SK-N-SH (cell line): ENCODE data around the gene TRPM2. TPM values are rescaled to one million over a fixed set of nuclear protein-coding genes. Genes with fewer than 3 reads are reported as not detected.

ENCODE experiments used
- CTCF ChIA-PET: fragments of 300-600, 350-600 bp; formaldehyde crosslinking; extraction: SDS; loops from one replicate; lab custom pipeline; 2021; lab: Yijun Ruan, JAX
- POLR2A ChIA-PET: fragments of 350-600 bp; sonication (Branson Sonifier 250); formaldehyde crosslinking; extraction: SDS; loops from one replicate; lab custom pipeline; 2020; ENCODE audit warnings: antibody characterized with exemption, inconsistent platforms; lab: Yijun Ruan, JAX
- DNase-seq: peaks from one replicate; pipeline ENCODE4 v3.0.0; 2012
- H2AFZ ChIP-seq: fragments of 200-600 bp; sonication (generic); 2 replicates; pipeline ENCODE4 v1.8.1; 2016; ENCODE audit warnings: antibody characterized with exemption, mild to moderate bottlenecking, low read depth
- H3F3A ChIP-seq: fragments of 200-600 bp; sonication (generic); replicated peaks from 2 replicates; pipeline ENCODE3; 2016; ENCODE audit warnings: antibody characterized with exemption, mild to moderate bottlenecking; ENCODE audit not compliant: insufficient read depth
- H3K27ac ChIP-seq, 2 experiments: fragments of 200-500 bp in 1 of 2; fragments of 200-600 bp in 1 of 2; sonication (Bioruptor generic) in 1 of 2; sonication (generic), shearing (Covaris generic) in 1 of 2; 2 replicates each; pipeline versions ENCODE4 v1.5.1 to v1.6.1; 2014 to 2016; ENCODE audit warnings: low read depth in 2 of 2, inconsistent platforms in 1 of 2, low read length in 1 of 2, mild to moderate bottlenecking in 1 of 2, mixed read lengths in 1 of 2
- H3K27me3 ChIP-seq: fragments of 200-600 bp; sonication (generic), shearing (Covaris generic); 2 replicates; pipeline ENCODE4 v1.6.1; 2016; ENCODE audit warnings: mixed run types; ENCODE audit not compliant: insufficient read depth
- H3K36me3 ChIP-seq, 2 experiments: fragments of 200-500 bp in 1 of 2; fragments of 200-600 bp in 1 of 2; sonication (Bioruptor generic) in 1 of 2; sonication (generic) in 1 of 2; replicated peaks in 1 of 2; 2 replicates each; pipeline versions ENCODE3 to v1.5.1; 2014 to 2016; ENCODE audit warnings: low read length in 1 of 2, mild to moderate bottlenecking in 1 of 2; ENCODE audit not compliant: insufficient read depth in 2 of 2, control insufficient read depth in 1 of 2
- H3K4me1 ChIP-seq, 2 experiments: fragments of 200-500 bp in 1 of 2; fragments of 200-600 bp in 1 of 2; sonication (Bioruptor generic) in 1 of 2; sonication (generic), shearing (Covaris generic) in 1 of 2; 2 replicates each; pipeline versions ENCODE4 v1.5.1 to v1.6.1; 2014 to 2016; ENCODE audit warnings: low read depth in 1 of 2, low read length in 1 of 2, mixed run types in 1 of 2; ENCODE audit not compliant: insufficient read depth in 2 of 2, control insufficient read depth in 1 of 2
- H3K4me2 ChIP-seq: fragments of 200-600 bp; sonication (generic), shearing (Covaris generic); 2 replicates; pipeline ENCODE4 v1.6.1; 2017; ENCODE audit warnings: mixed run types
- H3K4me3 ChIP-seq, 2 experiments: fragments of 200-500 bp in 1 of 2; fragments of 200-600 bp in 1 of 2; sonication (Bioruptor generic) in 1 of 2; sonication (generic), shearing (Covaris generic) in 1 of 2; 2 replicates each; pipeline versions ENCODE4 v1.5.1 to v1.8.1; 2014 to 2016; ENCODE audit warnings: low read depth in 2 of 2, inconsistent platforms in 1 of 2, low read length in 1 of 2, mild to moderate bottlenecking in 1 of 2, mixed read lengths in 1 of 2, moderate library complexity in 1 of 2
- H3K79me2 ChIP-seq: fragments of 200-600 bp; sonication (generic); 2 replicates; pipeline ENCODE4 v1.8.1; 2017; ENCODE audit warnings: mild to moderate bottlenecking; ENCODE audit not compliant: insufficient read depth
- H3K9ac ChIP-seq: fragments of 200-600 bp; sonication (generic); 2 replicates; pipeline ENCODE4 v1.6.1; 2017; ENCODE audit warnings: mixed run types
- H3K9me2 ChIP-seq: fragments of 200-600 bp; sonication (generic); 2 replicates; pipeline ENCODE4 v1.6.1; 2017; ENCODE audit warnings: mixed run types
- H3K9me3 ChIP-seq: fragments of 200-600 bp; sonication (generic); 2 replicates; pipeline ENCODE4 v1.6.1; 2017; ENCODE audit warnings: mixed run types, mild to moderate bottlenecking, moderate library complexity
- H4K20me1 ChIP-seq: fragments of 200-600 bp; sonication (generic); 2 replicates; pipeline ENCODE4 v1.6.1; 2017; ENCODE audit warnings: mild to moderate bottlenecking, mixed run types; ENCODE audit not compliant: insufficient read depth
- CHD2 ChIP-seq: fragments of 150-350 bp; IDR thresholded peaks from 2 replicates; pipeline ENCODE4 v1.6.1; 2018; ENCODE audit warnings: low read length; ENCODE audit not compliant: partially characterized antibody
- ELF1 ChIP-seq: IDR thresholded peaks from 2 replicates; pipeline ENCODE4 v1.4.0; 2012
- EZH2phosphoT487 ChIP-seq: fragments of 200-600 bp; sonication (generic); IDR thresholded peaks from 2 replicates; pipeline ENCODE4 v1.6.1; 2017; ENCODE audit warnings: low read depth, mixed run types, mild to moderate bottlenecking, antibody characterized with exemption, moderate library complexity, borderline replicate concordance
- GATA2 ChIP-seq: sonication (generic); formaldehyde crosslinking; IDR thresholded peaks from 2 replicates; pipeline ENCODE4 v1.5.0; 2020; ENCODE audit warnings: mild to moderate bottlenecking, missing genetic modification reagents
- IRF3 ChIP-seq: fragments of 150-350 bp; IDR thresholded peaks from 2 replicates; pipeline ENCODE4 v1.6.1; 2016; ENCODE audit warnings: mild to moderate bottlenecking, low read depth, low read length
- MEF2A ChIP-seq: IDR thresholded peaks from 2 replicates; pipeline ENCODE4 v1.4.0; 2012; ENCODE audit warnings: low read depth, borderline replicate concordance
- MXI1 ChIP-seq: IDR thresholded peaks from 2 replicates; pipeline ENCODE4 v1.6.1; 2012; ENCODE audit warnings: mild to moderate bottlenecking, low read depth, low read length, improper control_type of control experiment
- RXRA ChIP-seq: IDR thresholded peaks from 2 replicates; pipeline ENCODE4 v1.4.0; 2012; ENCODE audit warnings: low read depth, mild to moderate bottlenecking, borderline replicate concordance
- SIN3A ChIP-seq: IDR thresholded peaks from 2 replicates; pipeline ENCODE4 v1.6.1; 2012; ENCODE audit warnings: low read depth, mild to moderate bottlenecking, low read length, moderate library complexity, borderline replicate concordance
- WGBS: methylation state at CpG from one replicate; pipeline ENCODE4 v1.1.6; 2017; ENCODE audit warnings: low lambda C conversion rate; 5-methylcytosine and 5-hydroxymethylcytosine counted together
- polyA plus RNA-seq, 3 experiments: library from polyadenylated mRNA; depleted of rRNA; stranded (reverse); fragments of >200 nt; gene quantifications; 2 replicates each; pipeline ENCODE4 v1.2.3, GENCODE V29; 2012
- TF ChIP-seq, protein P1 (sequence below): IDR thresholded peaks from 2 replicates; pipeline ENCODE4 v1.6.1; 2012; ENCODE audit warnings: mild to moderate bottlenecking, low read depth, low read length, moderate library complexity
- TF ChIP-seq, protein P2 (sequence below): IDR thresholded peaks from 2 replicates; pipeline ENCODE4 v1.4.0; 2012; ENCODE audit warnings: low read depth, borderline replicate concordance
- TF ChIP-seq, protein P3 (sequence below): IDR thresholded peaks from 2 replicates; pipeline ENCODE4 v1.4.0; 2012; ENCODE audit warnings: low read depth

Gene TRPM2
- polyA plus RNA-seq, 1 of the 3 experiments (the other 2 are of a cell fraction) = not detected

- Histone ChIP-seq H3K27me3 (no peaks in the 10 kb centered on the region), H3K27ac (no peak overlapping the region), H2AFZ (no peak overlapping the region), H3K36me3 (no peaks in the 10 kb centered on the region), H3K4me3 (no peak overlapping the region), H3K4me1 (no peaks in the 10 kb centered on the region), H3K4me2 (no peak overlapping the region), H4K20me1 (no peaks in the 10 kb centered on the region), H3K9me2 (no peaks in the 10 kb centered on the region), H3K79me2 (no peaks in the 10 kb centered on the region), H3F3A (no peaks in the 10 kb centered on the region), H3K9me3 (no peaks in the 10 kb centered on the region), H3K9ac (no peak overlapping the region)
- ChIA-PET CTCF (no interaction called here), POLR2A (no interaction called here)
- 56% methylated on average over 18 of the region's 24 CpGs for WGBS
- no peak for TF ChIP-seq CHD2
- TF ChIP-seq RXRA = no peak
- TF ChIP-seq MEF2A = no peak
- TF ChIP-seq ELF1 = no peak
- no peak for TF ChIP-seq MXI1
- TF ChIP-seq EZH2phosphoT487 = no peak
- no peak for TF ChIP-seq GATA2
- TF ChIP-seq, protein P1, sequence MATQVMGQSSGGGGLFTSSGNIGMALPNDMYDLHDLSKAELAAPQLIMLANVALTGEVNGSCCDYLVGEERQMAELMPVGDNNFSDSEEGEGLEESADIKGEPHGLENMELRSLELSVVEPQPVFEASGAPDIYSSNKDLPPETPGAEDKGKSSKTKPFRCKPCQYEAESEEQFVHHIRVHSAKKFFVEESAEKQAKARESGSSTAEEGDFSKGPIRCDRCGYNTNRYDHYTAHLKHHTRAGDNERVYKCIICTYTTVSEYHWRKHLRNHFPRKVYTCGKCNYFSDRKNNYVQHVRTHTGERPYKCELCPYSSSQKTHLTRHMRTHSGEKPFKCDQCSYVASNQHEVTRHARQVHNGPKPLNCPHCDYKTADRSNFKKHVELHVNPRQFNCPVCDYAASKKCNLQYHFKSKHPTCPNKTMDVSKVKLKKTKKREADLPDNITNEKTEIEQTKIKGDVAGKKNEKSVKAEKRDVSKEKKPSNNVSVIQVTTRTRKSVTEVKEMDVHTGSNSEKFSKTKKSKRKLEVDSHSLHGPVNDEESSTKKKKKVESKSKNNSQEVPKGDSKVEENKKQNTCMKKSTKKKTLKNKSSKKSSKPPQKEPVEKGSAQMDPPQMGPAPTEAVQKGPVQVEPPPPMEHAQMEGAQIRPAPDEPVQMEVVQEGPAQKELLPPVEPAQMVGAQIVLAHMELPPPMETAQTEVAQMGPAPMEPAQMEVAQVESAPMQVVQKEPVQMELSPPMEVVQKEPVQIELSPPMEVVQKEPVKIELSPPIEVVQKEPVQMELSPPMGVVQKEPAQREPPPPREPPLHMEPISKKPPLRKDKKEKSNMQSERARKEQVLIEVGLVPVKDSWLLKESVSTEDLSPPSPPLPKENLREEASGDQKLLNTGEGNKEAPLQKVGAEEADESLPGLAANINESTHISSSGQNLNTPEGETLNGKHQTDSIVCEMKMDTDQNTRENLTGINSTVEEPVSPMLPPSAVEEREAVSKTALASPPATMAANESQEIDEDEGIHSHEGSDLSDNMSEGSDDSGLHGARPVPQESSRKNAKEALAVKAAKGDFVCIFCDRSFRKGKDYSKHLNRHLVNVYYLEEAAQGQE = no peak
- TF ChIP-seq, protein P2, sequence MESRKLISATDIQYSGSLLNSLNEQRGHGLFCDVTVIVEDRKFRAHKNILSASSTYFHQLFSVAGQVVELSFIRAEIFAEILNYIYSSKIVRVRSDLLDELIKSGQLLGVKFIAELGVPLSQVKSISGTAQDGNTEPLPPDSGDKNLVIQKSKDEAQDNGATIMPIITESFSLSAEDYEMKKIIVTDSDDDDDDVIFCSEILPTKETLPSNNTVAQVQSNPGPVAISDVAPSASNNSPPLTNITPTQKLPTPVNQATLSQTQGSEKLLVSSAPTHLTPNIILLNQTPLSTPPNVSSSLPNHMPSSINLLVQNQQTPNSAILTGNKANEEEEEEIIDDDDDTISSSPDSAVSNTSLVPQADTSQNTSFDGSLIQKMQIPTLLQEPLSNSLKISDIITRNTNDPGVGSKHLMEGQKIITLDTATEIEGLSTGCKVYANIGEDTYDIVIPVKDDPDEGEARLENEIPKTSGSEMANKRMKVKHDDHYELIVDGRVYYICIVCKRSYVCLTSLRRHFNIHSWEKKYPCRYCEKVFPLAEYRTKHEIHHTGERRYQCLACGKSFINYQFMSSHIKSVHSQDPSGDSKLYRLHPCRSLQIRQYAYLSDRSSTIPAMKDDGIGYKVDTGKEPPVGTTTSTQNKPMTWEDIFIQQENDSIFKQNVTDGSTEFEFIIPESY = no peak
- TF ChIP-seq, protein P3, sequence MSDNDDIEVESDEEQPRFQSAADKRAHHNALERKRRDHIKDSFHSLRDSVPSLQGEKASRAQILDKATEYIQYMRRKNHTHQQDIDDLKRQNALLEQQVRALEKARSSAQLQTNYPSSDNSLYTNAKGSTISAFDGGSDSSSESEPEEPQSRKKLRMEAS = no peak
- TF ChIP-seq IRF3 = no peak
- TF ChIP-seq SIN3A = no peak
- DNase-seq = no peak
Measured at GRCh38 chr21:44415073-44416025, 61.9 kb downstream of the TRPM2 start.
